ENCODE measurements around the gene LOXL4. TPM values are rescaled to one million over a fixed set of nuclear protein-coding genes. Genes with fewer than 3 reads are reported as not detected.

Gene LOXL4
- total and polyA plus RNA-seq, 2 donors (not counting 1 experiment from before 2014, with no cell fraction given), result 0.12 TPM; not detected in 1

- intact Hi-C loops (cut with micrococcal nuclease), result no loop called here
- ChIA-PET CTCF (no interaction called here), POLR2A (no interaction called here)
- Histone ChIP-seq H2AFZ (ENCODE audit: insufficient read depth, low read depth, low read length, poor library complexity, severe bottlenecking) (no peak overlapping the region), H4K20me1 (ENCODE audit: control insufficient read depth, insufficient read depth, low read length, poor library complexity, severe bottlenecking) (peaks cover 21% of the 10 kb centered on the region), H3K4me2 (replicated peaks; ENCODE audit: low read depth, low read length, poor library complexity, severe bottlenecking) (no peak overlapping the region), H3K9me3 (ENCODE audit: control extremely low read depth in 1 of 3, control insufficient read depth in 2 of 3, insufficient read depth in 1 of 3, low read length in 2 of 3) (no peaks in the 10 kb centered on the region), H3K27ac (ENCODE audit: low read length in 2 of 2) (no peak overlapping the region), H3K4me1 (ENCODE audit: control insufficient read depth in 2 of 2, insufficient read depth in 2 of 2, low read length in 2 of 2) (no peaks in the 10 kb centered on the region), H3K9ac (ENCODE audit: low read length) (no peak overlapping the region), H3K79me2 (ENCODE audit: control insufficient read depth, insufficient read depth, low read length) (peaks cover 24% of the 10 kb centered on the region), H3K4me3 (ENCODE audit: control extremely low read depth in 1 of 5, extremely low read depth in 1 of 5, insufficient read depth in 1 of 5, low read depth in 2 of 5, low read length in 4 of 5) (no peak overlapping the region), H3K27me3 (replicated peaks in 1 of 4; ENCODE audit: control extremely low read depth in 1 of 4, control insufficient read depth in 3 of 4, insufficient read depth in 4 of 4, low read length in 3 of 4) (no peaks in the 10 kb centered on the region), H3K36me3 (replicated peaks in 1 of 2; ENCODE audit: control extremely low read depth in 1 of 2, control insufficient read depth in 1 of 2, extremely low read depth in 1 of 2, insufficient read depth in 2 of 2, low read length in 1 of 2) (peaks cover 0 to 4% of the 10 kb centered on the region in 2 experiments)
- Mint-ChIP-seq H3K4me1 (peaks cover 8% of the 10 kb centered on the region), H3K27ac (no peak overlapping the region), H3K9me3 (ENCODE audit: insufficient read depth) (no peaks in the 10 kb centered on the region), H3K27me3 (no peaks in the 10 kb centered on the region), H3K4me3 (no peak overlapping the region)
- TF ChIP-seq EZH2 (IDR thresholded peaks at IDR 0.05; ENCODE audit: borderline replicate concordance, insufficient read depth, low read depth, low read length, poor library complexity, severe bottlenecking), result no peak
- TF ChIP-seq, protein P1, sequence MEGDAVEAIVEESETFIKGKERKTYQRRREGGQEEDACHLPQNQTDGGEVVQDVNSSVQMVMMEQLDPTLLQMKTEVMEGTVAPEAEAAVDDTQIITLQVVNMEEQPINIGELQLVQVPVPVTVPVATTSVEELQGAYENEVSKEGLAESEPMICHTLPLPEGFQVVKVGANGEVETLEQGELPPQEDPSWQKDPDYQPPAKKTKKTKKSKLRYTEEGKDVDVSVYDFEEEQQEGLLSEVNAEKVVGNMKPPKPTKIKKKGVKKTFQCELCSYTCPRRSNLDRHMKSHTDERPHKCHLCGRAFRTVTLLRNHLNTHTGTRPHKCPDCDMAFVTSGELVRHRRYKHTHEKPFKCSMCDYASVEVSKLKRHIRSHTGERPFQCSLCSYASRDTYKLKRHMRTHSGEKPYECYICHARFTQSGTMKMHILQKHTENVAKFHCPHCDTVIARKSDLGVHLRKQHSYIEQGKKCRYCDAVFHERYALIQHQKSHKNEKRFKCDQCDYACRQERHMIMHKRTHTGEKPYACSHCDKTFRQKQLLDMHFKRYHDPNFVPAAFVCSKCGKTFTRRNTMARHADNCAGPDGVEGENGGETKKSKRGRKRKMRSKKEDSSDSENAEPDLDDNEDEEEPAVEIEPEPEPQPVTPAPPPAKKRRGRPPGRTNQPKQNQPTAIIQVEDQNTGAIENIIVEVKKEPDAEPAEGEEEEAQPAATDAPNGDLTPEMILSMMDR (IDR thresholded peaks at IDR 0.05), result no peak
- DNase-seq (no peak), ATAC-seq (ENCODE audit: low read depth) (no peak)
- WGBS (ENCODE audit: insufficient coverage), result 100% methylated on average over 1 of the region's 5 CpGs
These were observed 66.2 kb downstream of the LOXL4 start for GRCh38 chr10:98201760-98202159.

Other genes starting within 250 kb of the LOXL4 start
- not detected in 2 replicates for gene CRTAC1, start 237.6 kb downstream of the LOXL4 start, total RNA-seq
- gene CRTAC1, start 237.6 kb downstream of the LOXL4 start, polyA plus RNA-seq, result not detected in 2 replicates
- gene R3HCC1L, start 133.5 kb downstream of the LOXL4 start, total RNA-seq, result 25.1 and 26.8 TPM in 2 replicates
- 11.0 and 11.6 TPM in 2 replicates for gene R3HCC1L, start 133.5 kb downstream of the LOXL4 start, polyA plus RNA-seq
- gene PYROXD2, start 147.0 kb upstream of the LOXL4 start, total RNA-seq, result 25.1 and 25.7 TPM in 2 replicates
- 25.5 and 960 TPM in 2 replicates for gene PYROXD2, start 147.0 kb upstream of the LOXL4 start, polyA plus RNA-seq
- 125 TPM in 2 replicates for gene HPS1, start 178.7 kb upstream of the LOXL4 start, total RNA-seq
- gene HPS1, start 178.7 kb upstream of the LOXL4 start, polyA plus RNA-seq, result 162 and 196 TPM in 2 replicates

Measured in B cell (primary cell).